Left ventricle myocardium superior (tissue), 1 donor: Measurements from ENCODE around the gene VWA2. TPM values are rescaled to one million over a fixed set of nuclear protein-coding genes. Genes with fewer than 3 reads are reported as not detected.
"Not testable (repeated sequence)": the region's sequence is repeated elsewhere in the genome, so short reads cannot be mapped to it uniquely, and the experiment has no call there.

ENCODE experiments used
- ATAC-seq: fragments of 200-7000 bp; cut with Tn5 transposase; one replicate; pipeline ENCODE4 v1.9.1; 2020; ENCODE audit warnings: mild to moderate bottlenecking, moderate library complexity
- DNase-seq: peaks from one replicate; pipeline ENCODE4 v3.0.0-alpha.2; 2020
- intact Hi-C: fragments of 100-400 bp; cut with micrococcal nuclease; formaldehyde crosslinking; loops from one replicate; pipeline ENCODE4 v1.11.0; 2022
- total RNA-seq: library from RNA; stranded (reverse); fragmentation: NEBNext Ultra II Directional; extraction: Animal tissue kit (Norgen Biotek cat#: 25700); gene quantifications from one replicate; pipeline ENCODE4 v1.2.1, GENCODE V29; 2021
- donor health status: DM: no; HTN: yes; CAD: no; lungs with severe emphysema.

Gene VWA2
- total RNA-seq, 1 donor from 2014 or later, result not detected

- peak; percentile 8 for ATAC-seq
- DNase-seq, result no peak
- intact Hi-C loops, result no loop called here
These were observed 93.5 kb downstream of the VWA2 start for GRCh38 chr10:114332301-114333192.

GRCh38 chr10:114333441-114333840, 94.4 kb downstream of the VWA2 start:
- ATAC-seq, DNase-seq, intact Hi-C loops: not testable (repeated sequence)

- DNase-seq, result no peak
- no peak for ATAC-seq
- intact Hi-C loops, result no loop called here
These were observed 95.2 kb downstream of the VWA2 start for GRCh38 chr10:114334301-114334700.

- intact Hi-C loops, result no loop called here
- no peak for ATAC-seq
These were observed 96.6 kb downstream of the VWA2 start for GRCh38 chr10:114335614-114336013.

GRCh38 chr10:114336823-114337509, 97.9 kb downstream of the VWA2 start:
- ATAC-seq (no peak), DNase-seq (no peak)
- intact Hi-C loops, result no loop called here

More at GRCh38 chr10:114335614-114336013, 96.6 kb downstream of the VWA2 start:
- no peak for DNase-seq

- no peak for ATAC-seq
- no peak for DNase-seq
- intact Hi-C loops, result no loop called here
These were observed 98.7 kb downstream of the VWA2 start for GRCh38 chr10:114337510-114338462.

- peak; percentile 85 for ATAC-seq
- DNase-seq, result peak; percentile 64
- intact Hi-C loops, result no loop called here
These were observed 101.8 kb downstream of the VWA2 start for GRCh38 chr10:114340816-114341215.

Other genes starting within 250 kb of the VWA2 start
- 77.8 TPM for gene ADRB1, start 195.4 kb upstream of the VWA2 start, total RNA-seq
- 17.7 TPM for gene CCDC186, start 65.1 kb upstream of the VWA2 start, total RNA-seq
- 2.7 TPM for gene TDRD1, start 59.9 kb upstream of the VWA2 start, total RNA-seq
- 4.5 TPM for gene AFAP1L2, start 165.2 kb downstream of the VWA2 start, total RNA-seq